H1 (cell line): ENCODE data around the gene HILPDA. TPM values are rescaled to one million over a fixed set of nuclear protein-coding genes. Genes with fewer than 3 reads are reported as not detected.

ENCODE experiments used
- CTCF ChIA-PET: fragments of 300-600 bp; sonication (Branson Sonifier 250); formaldehyde crosslinking; loops from one replicate; lab custom pipeline; 2021; ENCODE audit not compliant: partially characterized antibody; lab: Charles Lee
- POLR2A ChIA-PET: fragments of 300-600 bp; sonication (Branson Sonifier 250); formaldehyde crosslinking; loops from one replicate; lab custom pipeline; 2021; ENCODE audit warnings: inconsistent platforms; ENCODE audit not compliant: partially characterized antibody; lab: Charles Lee
- DNase-seq, 2 experiments: peaks; one replicate each; pipeline versions ENCODE4 v3.0.0 to v3.0.0-alpha.2; 2010 to 2022; ENCODE audit warnings: low spot score in 2 of 2, low read depth in 1 of 2, mixed read lengths in 1 of 2
- FAIRE-seq: peaks from 2 replicates; lab custom pipeline; 2011; peaks lifted over from hg19 to GRCh38; lab: Jason Lieb, UNC
- H2AFZ ChIP-seq: 2 replicates; pipeline ENCODE4 v1.8.1; 2012; ENCODE audit warnings: low read length, inconsistent platforms
- H2AK5ac ChIP-seq: 2 replicates; pipeline ENCODE4 v1.6.1; 2013; ENCODE audit warnings: low read depth, low read length
- H2BK120ac ChIP-seq: replicated peaks from 2 replicates; pipeline ENCODE3; 2013; ENCODE audit warnings: low read depth, low read length, inconsistent platforms
- H2BK12ac ChIP-seq: 2 replicates; pipeline ENCODE4 v1.6.1; 2013; ENCODE audit warnings: low read depth, low read length
- H2BK15ac ChIP-seq: 2 replicates; pipeline ENCODE4 v1.6.1; 2013; ENCODE audit warnings: low read length
- H2BK20ac ChIP-seq: 2 replicates; pipeline ENCODE4 v1.6.1; 2013; ENCODE audit warnings: low read length
- H2BK5ac ChIP-seq: 2 replicates; pipeline ENCODE4 v1.6.1; 2013; ENCODE audit warnings: low read depth, low read length
- H3K14ac ChIP-seq: 2 replicates; pipeline ENCODE4 v1.6.1; 2013; ENCODE audit warnings: inconsistent platforms; ENCODE audit not compliant: insufficient read length
- H3K18ac ChIP-seq: 2 replicates; pipeline ENCODE4 v1.6.1; 2013; ENCODE audit warnings: low read length; ENCODE audit errors: extremely low read depth
- H3K23ac ChIP-seq: 2 replicates; pipeline ENCODE4 v1.6.1; 2013; ENCODE audit warnings: inconsistent platforms; ENCODE audit not compliant: insufficient read length
- H3K23me2 ChIP-seq: 2 replicates; pipeline ENCODE4 v1.6.1; 2013; ENCODE audit warnings: low read depth, low read length
- H3K27ac ChIP-seq: 2 replicates; pipeline ENCODE4 v1.6.1; 2011; ENCODE audit warnings: low read depth, low read length, inconsistent platforms
- H3K27me3 ChIP-seq, 4 experiments: replicated peaks in 1 of 4; 1 replicate in 1 of 4; 2 replicates in 3 of 4; pipeline versions ENCODE4 v1.6.1 to v1.8.1; 2011 to 2013; ENCODE audit warnings: low read length in 3 of 4, mild to moderate bottlenecking in 3 of 4, inconsistent platforms in 2 of 4, mixed read lengths in 2 of 4, moderate library complexity in 1 of 4; ENCODE audit not compliant: control insufficient read depth in 3 of 4, insufficient read depth in 3 of 4; ENCODE audit errors: extremely low read depth in 1 of 4
- H3K36me3 ChIP-seq, 4 experiments: 2 replicates each; pipeline versions ENCODE4 v1.6.1 to v1.8.1; 2011 to 2013; ENCODE audit warnings: mild to moderate bottlenecking in 4 of 4, low read length in 3 of 4, moderate library complexity in 2 of 4, control low read depth in 1 of 4, inconsistent platforms in 1 of 4; ENCODE audit not compliant: insufficient read depth in 4 of 4, control insufficient read depth in 2 of 4
- H3K4ac ChIP-seq: replicated peaks from 2 replicates; pipeline ENCODE3; 2013; ENCODE audit warnings: low read length, low read depth, mixed read lengths, inconsistent platforms; ENCODE audit not compliant: insufficient read length
- H3K4me1 ChIP-seq, 4 experiments: replicated peaks in 1 of 4; 1 replicate in 1 of 4; 2 replicates in 3 of 4; pipeline versions ENCODE4 v1.6.1 to v1.8.1; 2011 to 2013; ENCODE audit warnings: low read length in 3 of 4, inconsistent platforms in 2 of 4, mixed read lengths in 1 of 4; ENCODE audit not compliant: insufficient read depth in 4 of 4, control insufficient read depth in 3 of 4
- H3K4me2 ChIP-seq, 2 experiments: 2 replicates each; pipeline versions ENCODE4 v1.6.1 to v1.8.1; 2011 to 2013; ENCODE audit warnings: low read depth in 2 of 2, low read length in 2 of 2, control low read depth in 1 of 2, inconsistent platforms in 1 of 2, mild to moderate bottlenecking in 1 of 2; ENCODE audit not compliant: insufficient read depth in 1 of 2
- H3K4me3 ChIP-seq, 4 experiments: fragments of 200-600, 300-600 bp in 1 of 4; sonication (generic), shearing (Covaris generic), sonication (Bioruptor Twin) in 1 of 4; 2 replicates each; pipeline versions ENCODE4 v1.5.1 to v1.8.1; 2011 to 2016; ENCODE audit warnings: low read length in 4 of 4, low read depth in 3 of 4, control low read depth in 2 of 4, inconsistent platforms in 2 of 4, mild to moderate bottlenecking in 2 of 4, mixed read lengths in 1 of 4, moderate library complexity in 1 of 4; ENCODE audit not compliant: insufficient read depth in 2 of 4; ENCODE audit errors: extremely low read depth in 1 of 4
- H3K56ac ChIP-seq: replicated peaks from 2 replicates; pipeline ENCODE3; 2013; ENCODE audit warnings: low read depth, mild to moderate bottlenecking, mixed read lengths, low read length, inconsistent platforms; ENCODE audit not compliant: insufficient read length
- H3K79me1 ChIP-seq: 2 replicates; pipeline ENCODE4 v1.6.1; 2013; ENCODE audit warnings: low read depth, low read length, control low read depth
- H3K79me2 ChIP-seq, 2 experiments: 2 replicates each; pipeline versions ENCODE4 v1.6.1 to v1.8.1; 2012 to 2013; ENCODE audit warnings: low read length in 2 of 2, mild to moderate bottlenecking in 2 of 2, inconsistent platforms in 1 of 2; ENCODE audit not compliant: insufficient read depth in 2 of 2, control insufficient read depth in 1 of 2
- H3K9ac ChIP-seq, 4 experiments: replicated peaks in 1 of 4; 1 replicate in 1 of 4; 2 replicates in 3 of 4; pipeline versions ENCODE4 v1.6.1 to v1.8.1; 2011 to 2013; ENCODE audit warnings: low read depth in 3 of 4, low read length in 3 of 4, control low read depth in 2 of 4, mild to moderate bottlenecking in 2 of 4, moderate library complexity in 2 of 4, inconsistent platforms in 1 of 4; ENCODE audit errors: extremely low read depth in 1 of 4
- H3K9me3 ChIP-seq, 2 experiments: 2 replicates each; pipeline versions ENCODE4 v1.6.1 to v1.8.1; 2012 to 2013; ENCODE audit warnings: mild to moderate bottlenecking in 2 of 2, moderate library complexity in 2 of 2, control low read depth in 1 of 2, inconsistent platforms in 1 of 2, low read depth in 1 of 2, low read length in 1 of 2, mixed read lengths in 1 of 2; ENCODE audit not compliant: insufficient read depth in 2 of 2
- H4K20me1 ChIP-seq, 2 experiments: replicated peaks in 1 of 2; 2 replicates each; pipeline versions ENCODE3 to v1.8.1; 2011 to 2013; ENCODE audit warnings: inconsistent platforms in 2 of 2, low read length in 2 of 2, mild to moderate bottlenecking in 1 of 2; ENCODE audit not compliant: insufficient read depth in 2 of 2, control insufficient read depth in 1 of 2
- H4K5ac ChIP-seq: 2 replicates; pipeline ENCODE4 v1.6.1; 2013; ENCODE audit warnings: low read length, low read depth, mixed read lengths, inconsistent platforms; ENCODE audit not compliant: insufficient read length
- H4K8ac ChIP-seq: 2 replicates; pipeline ENCODE4 v1.8.0; 2013; ENCODE audit warnings: mild to moderate bottlenecking, moderate library complexity, low read length, inconsistent platforms; ENCODE audit not compliant: insufficient read depth; ENCODE audit errors: extremely low read depth
- H4K91ac ChIP-seq: replicated peaks from 2 replicates; pipeline ENCODE3; 2013; ENCODE audit warnings: low read length, mixed read lengths, inconsistent platforms; ENCODE audit not compliant: insufficient read length
- BRCA1 ChIP-seq: IDR thresholded peaks from 2 replicates; pipeline ENCODE4 v1.6.1; 2012; ENCODE audit warnings: low read depth, low read length, improper control_type of control experiment
- CBX5 ChIP-seq: fragments of 300-800, 300-1000 bp; sonication (generic); IDR thresholded peaks from 2 replicates; pipeline ENCODE4 v1.7.1; 2016; ENCODE audit warnings: antibody characterized with exemption, low read length, low read depth
- HDAC6 ChIP-seq: IDR thresholded peaks from one replicate; pipeline ENCODE4 v1.7.1; 2012; ENCODE audit warnings: low read depth, mild to moderate bottlenecking, inconsistent platforms, low read length, moderate library complexity
- KDM1A ChIP-seq: fragments of 200-600, 300-600 bp; sonication (generic); IDR thresholded peaks from 2 replicates; pipeline ENCODE4 v1.7.1; 2016; ENCODE audit warnings: mild to moderate bottlenecking, low read length, borderline replicate concordance
- KDM5A ChIP-seq: fragments of 200-600 bp; IDR thresholded peaks from 2 replicates; pipeline ENCODE4 v1.7.1; 2012; ENCODE audit warnings: mild to moderate bottlenecking, low read length, inconsistent platforms, mixed read lengths
- TAF1 ChIP-seq: IDR thresholded peaks from 2 replicates; pipeline ENCODE4 v1.6.1; 2011; ENCODE audit warnings: mild to moderate bottlenecking, low read depth, low read length
- TBP ChIP-seq: IDR thresholded peaks from 2 replicates; pipeline ENCODE4 v1.6.1; 2011; ENCODE audit warnings: low read depth, low read length, improper control_type of control experiment
- TEAD4 ChIP-seq: IDR thresholded peaks from 2 replicates; pipeline ENCODE4 v1.6.1; 2012; ENCODE audit warnings: low read depth, low read length, inconsistent platforms, mixed read lengths
- WGBS, 2 experiments: shearing (Covaris generic) in 1 of 2; methylation state at CpG; one replicate each; pipeline versions ENCODE4 v1.1.6 to v1.1.7; 2013 to 2015; ENCODE audit warnings: low lambda C conversion rate in 2 of 2, mixed read lengths in 2 of 2, inconsistent platforms in 1 of 2, low coverage in 1 of 2, missing lambda C conversion rate in 1 of 2; ENCODE audit not compliant: insufficient replicate concordance in 2 of 2, insufficient coverage in 1 of 2, insufficient read length in 1 of 2; ENCODE audit errors: extremely low coverage in 1 of 2, missing lambda C conversion rate in 1 of 2; 5-methylcytosine and 5-hydroxymethylcytosine counted together
- long read RNA-seq, 2 experiments: library from RNA in 1 of 2; library from capped mRNA in 1 of 2; stranded (forward); transcript quantifications; one replicate each; pipeline ENCODE4 v2.0.0, GENCODE V29; 2021; ENCODE audit warnings: inconsistent platforms in 1 of 2
- polyA minus RNA-seq, 3 experiments: library from RNA; depleted of rRNA, polyadenylated mRNA; stranded (reverse); fragments of >200 nt; gene quantifications; 1 replicate in 2 of 3; 2 replicates in 1 of 3; pipeline ENCODE4 v1.2.3, GENCODE V29; 2011
- polyA plus RNA-seq, 7 experiments: library from polyadenylated mRNA; depleted of rRNA in 3 of 7; stranded (reverse) in 5 of 7; unstranded in 2 of 7; fragments of >200 nt in 5 of 7; fragments of 200-250 nt in 2 of 7; gene quantifications; 1 replicate in 5 of 7; 2 replicates in 1 of 7; 4 replicates in 1 of 7; pipeline versions ENCODE4 v1.2.1 to v1.2.3, GENCODE V29; 2011 to 2013; ENCODE audit warnings: missing spikeins in 2 of 7, mixed read lengths in 2 of 7
- total RNA-seq: library from RNA; stranded (reverse); fragmentation: NEBNext Ultra II Directional; extraction: Animal tissue kit (Norgen Biotek cat#: 25700); gene quantifications from 2 replicates; pipeline ENCODE4 v1.2.1, GENCODE V29; 2021

HILPDA gene
- 33.9 and 35.6 TPM in 2 replicates for total RNA-seq
- 59.5 and 80.0 TPM in 2 replicates for polyA plus RNA-seq (2011; rRNA removed)
- polyA plus RNA-seq (2011; cell fraction: cytosol; rRNA removed) = 67.1 TPM
- polyA plus RNA-seq (2011; cell fraction: nucleus; rRNA removed) = 40.9 TPM
- 37.8 to 39.9 TPM (median 38.9 TPM) in 4 replicates for polyA plus RNA-seq (2012, experiment 1 of 2)
- polyA plus RNA-seq (2012, experiment 2 of 2) = 48.3 TPM
- polyA plus RNA-seq (2013, experiment 1 of 2) = 28.9 TPM
- polyA plus RNA-seq (2013, experiment 2 of 2) = 29.1 TPM
- polyA minus RNA-seq (2011; rRNA and poly(A)+ RNA removed) = 70.0 and 77.4 TPM in 2 replicates
- 20.9 TPM for polyA minus RNA-seq (2011; cell fraction: cytosol; rRNA and poly(A)+ RNA removed)
- 81.1 TPM for polyA minus RNA-seq (2011; cell fraction: nucleus; rRNA and poly(A)+ RNA removed)
- long read RNA-seq, experiment 1, transcript HILPDA-201 (2 exons, 1,349 nt) = major isoform, 16 of 17 reads
- long read RNA-seq, experiment 1, partial matches to known transcripts = 0 of 17 reads
- long read RNA-seq, experiment 1, other reads (novel, unspliced or antisense) = 0 of 17 reads
- long read RNA-seq, experiment 2, transcript HILPDA-201 (2 exons, 1,349 nt) = major isoform, 68 of 72 reads
- long read RNA-seq, experiment 2, partial matches to known transcripts = 0 of 72 reads
- long read RNA-seq, experiment 2, other reads (novel, unspliced or antisense) = 0 of 72 reads

GRCh38 chr7:128455543-128456254 lies at the start of gene HILPDA:
HILPDA (plus strand) TSS chr7:128455878; CDS start chr7:128457269, 1,391 bp downstream.
- Histone ChIP-seq H2AFZ (peak within 1 kb of the TSS; percentile 81; the same call in 1 of the 2 replicates), H3K4me3 (peak within 1 kb of the TSS; percentile 96 to 100 (median 100)), H2BK20ac (0 out of 2 replicates have a peak within 1 kb of the TSS, but pooled peaks have one; percentile 6), H4K91ac (peak within 1 kb of the TSS; percentile 100), H3K23ac (peak within 1 kb of the TSS; percentile 98), H3K4me1 (peaks cover 9 to 20% (median 14%) of the 10 kb centered on the region in 4 experiments), H3K27me3 (no peaks in the 10 kb centered on the region; a peak in 2 of 7 replicates), H3K56ac (peak within 1 kb of the TSS; percentile 71), H2BK15ac (no peak within 1 kb of the TSS), H3K79me1 (peaks cover 9% of the 10 kb centered on the region), H2BK12ac (no peak within 1 kb of the TSS), H3K23me2 (peaks cover 9% of the 10 kb centered on the region; the same call in 1 of the 2 replicates), H3K9ac (peak within 1 kb of the TSS; percentile 97 to 100 (median 98)), H2BK5ac (peak within 1 kb of the TSS; percentile 85), H3K14ac (peak within 1 kb of the TSS; percentile 92), H3K79me2 (peaks cover 0 to 43% of the 10 kb centered on the region in 2 experiments; a peak in 3 of 4 replicates), H3K4ac (peak within 1 kb of the TSS; percentile 96), H2AK5ac (peak within 1 kb of the TSS; percentile 79; the same call in 1 of the 2 replicates), H3K27ac (peak within 1 kb of the TSS; percentile 93), H3K18ac (peak within 1 kb of the TSS; percentile 79), H3K9me3 (no peaks in the 10 kb centered on the region), H4K5ac (peak within 1 kb of the TSS; percentile 94), H3K4me2 (peak within 1 kb of the TSS; percentile 73 to 97), H4K20me1 (peaks cover 4 to 6% of the 10 kb centered on the region in 2 experiments), H3K36me3 (peaks cover 3 to 15% (median 7%) of the 10 kb centered on the region in 4 experiments; a peak in 6 of 8 replicates), H4K8ac (peak within 1 kb of the TSS; percentile 98; the same call in 1 of the 2 replicates), H2BK120ac (peak within 1 kb of the TSS; percentile 94)
- FAIRE-seq = no peak
- peak in 1 of 2 experiments; percentile 93 for DNase-seq
- ChIA-PET CTCF (interaction anchor here (1.0 to 5.4 kb wide), 6 partner anchors 15 to 48 kb away, joined by 3 to 67 read pairs (median 6); no protein-coding TSS in a partner anchor), POLR2A (interaction anchor here (0.6 to 2.3 kb wide), 13 partner anchors 11 to 282 kb away, joined by 3 to 18 read pairs (median 3); no protein-coding TSS in a partner anchor)
- whole genome bisulfite sequencing, 2 experiments = 1% methylated on average over 64 of the region's 64 CpGs; no CpG with 5 or more reads in 1 of the 2 experiments
- TF ChIP-seq TAF1 (peak; percentile 87), KDM5A (no peak), CBX5 (no peak), TEAD4 (no peak), BRCA1 (no peak), TBP (peak; percentile 90), HDAC6 (no peak), KDM1A (no peak)
